HepG2 (cell line): ENCODE results near the gene CCND1. TPM values are rescaled to one million over a fixed set of nuclear protein-coding genes. Genes with fewer than 3 reads are reported as not detected.

Source experiments
- ATAC-seq: fragments of 200-7000 bp; cut with Tn5 transposase; 3 replicates; pipeline ENCODE4 v1.9.1; 2020; ENCODE audit warnings: mild to moderate bottlenecking, moderate library complexity
- BruUV-seq: library from RNA; stranded (reverse); fragments of 400-500 nt; replicated peaks from 2 replicates; lab custom pipeline; 2021; lab: Mats Ljungman, UMichigan
- CTCF ChIA-PET: fragments of 300-600 bp; formaldehyde crosslinking; extraction: SDS; loops from one replicate; lab custom pipeline; 2021; ENCODE audit warnings: low total read pairs, inconsistent platforms, low intra/inter-chr PET ratio; lab: Yijun Ruan, JAX
- POLR2A ChIA-PET: fragments of 350-600 bp; sonication (Branson Sonifier 250); formaldehyde crosslinking; loops from one replicate; lab custom pipeline; 2020; ENCODE audit warnings: antibody characterized with exemption, inconsistent platforms; lab: Yijun Ruan, JAX
- DNase-seq: peaks from one replicate; pipeline ENCODE4 v3.0.0-alpha.2; 2015; ENCODE audit warnings: low spot score
- FAIRE-seq: peaks from 3 replicates; lab custom pipeline; 2011; peaks lifted over from hg19 to GRCh38; lab: Jason Lieb, UNC
- H2AFZ ChIP-seq: one replicate; pipeline ENCODE4 v1.6.1; 2011; ENCODE audit warnings: low read length, inconsistent platforms
- H3K27ac ChIP-seq: fragments of 300-600 bp; 3 replicates; pipeline ENCODE4 v1.8.0; 2011; ENCODE audit warnings: mixed run types, mild to moderate bottlenecking, mixed read lengths, low read length, inconsistent platforms; ENCODE audit not compliant: insufficient read depth; ENCODE audit errors: extremely low read length
- H3K27me3 ChIP-seq, 2 experiments: fragments of 200-600 bp in 1 of 2; 2 replicates in 1 of 2; 3 replicates in 1 of 2; pipeline versions ENCODE4 v1.6.0 to v1.8.0; 2011; ENCODE audit warnings: low read length in 2 of 2, mild to moderate bottlenecking in 2 of 2, moderate library complexity in 2 of 2, inconsistent platforms in 1 of 2; ENCODE audit not compliant: insufficient read depth in 2 of 2, control insufficient read depth in 1 of 2
- H3K36me3 ChIP-seq, 2 experiments: fragments of 200-600 bp in 1 of 2; replicated peaks in 1 of 2; 2 replicates in 1 of 2; 3 replicates in 1 of 2; pipeline versions ENCODE4 v1.5.1 to v1.8.0; 2011; ENCODE audit warnings: low read length in 2 of 2, inconsistent platforms in 1 of 2; ENCODE audit not compliant: insufficient read depth in 2 of 2, control insufficient read depth in 1 of 2
- H3K4me1 ChIP-seq: 2 replicates; pipeline ENCODE4 v1.5.1; 2012; ENCODE audit warnings: low read length, inconsistent platforms; ENCODE audit not compliant: insufficient read depth
- H3K4me2 ChIP-seq: 2 replicates; pipeline ENCODE4 v1.6.0; 2011; ENCODE audit warnings: low read depth, low read length, inconsistent platforms
- H3K4me3 ChIP-seq, 3 experiments: fragments of 200-600 bp in 1 of 3; sonication (generic), shearing (Covaris generic) in 1 of 3; replicated peaks in 1 of 3; 2 replicates each; pipeline ENCODE4 v1.5.1; 2011 to 2016; ENCODE audit warnings: low read length in 3 of 3, inconsistent platforms in 2 of 3, low read depth in 2 of 3, mild to moderate bottlenecking in 2 of 3, control low read depth in 1 of 3, mixed read lengths in 1 of 3; ENCODE audit not compliant: insufficient read depth in 1 of 3
- H3K79me2 ChIP-seq: one replicate; pipeline ENCODE4 v1.6.1; 2011; ENCODE audit warnings: low read length, inconsistent platforms; ENCODE audit not compliant: insufficient read depth
- H3K9ac ChIP-seq: 2 replicates; pipeline ENCODE4 v1.6.0; 2011; ENCODE audit warnings: mild to moderate bottlenecking, low read depth, low read length, inconsistent platforms; ENCODE audit not compliant: insufficient read depth
- H3K9me3 ChIP-seq: 2 replicates; pipeline ENCODE4 v1.5.1; 2012; ENCODE audit warnings: mild to moderate bottlenecking, low read length
- H4K20me1 ChIP-seq: 2 replicates; pipeline ENCODE4 v1.6.0; 2011; ENCODE audit warnings: inconsistent platforms, mild to moderate bottlenecking, low read length, moderate library complexity; ENCODE audit not compliant: insufficient read depth
- MAF1 ChIP-seq: sonication (generic); formaldehyde crosslinking; IDR thresholded peaks from 2 replicates; pipeline ENCODE4 v1.5.0; 2020; ENCODE audit warnings: missing genetic modification reagents, borderline replicate concordance
- POGK ChIP-seq: sonication (generic); formaldehyde crosslinking; conservative IDR thresholded peaks from 2 replicates; pipeline ENCODE4 v1.8.0; 2022; ENCODE audit warnings: mild to moderate bottlenecking, moderate library complexity, missing genetic modification reagents
- ZNF766 ChIP-seq: sonication (generic); formaldehyde crosslinking; IDR thresholded peaks from 2 replicates; pipeline ENCODE4 v1.5.0; 2020; ENCODE audit warnings: missing genetic modification reagents, borderline replicate concordance
- ZNF788 ChIP-seq: sonication (generic); formaldehyde crosslinking; IDR thresholded peaks from 2 replicates; pipeline ENCODE4 v1.5.0; 2020; ENCODE audit warnings: mild to moderate bottlenecking, missing genetic modification reagents, borderline replicate concordance
- WGBS: methylation state at CpG from one replicate; pipeline ENCODE4 v1.1.6; 2017; ENCODE audit warnings: low lambda C conversion rate; 5-methylcytosine and 5-hydroxymethylcytosine counted together
- in situ Hi-C: cut with HindIII; loops from 2 replicates; pipeline ENCODE4 v1.10.0; 2017; ENCODE audit warnings: low pct_unique_long_range_greater_than_20kb; ENCODE audit not compliant: extremely low pct_ligation_motif_present
- intact Hi-C: fragments of 100-400 bp; cut with micrococcal nuclease; formaldehyde crosslinking; loops from one replicate; pipeline ENCODE4 v1.10.0; 2022; ENCODE audit not compliant: unreplicated experiment
- polyA plus RNA-seq, 8 experiments: library from polyadenylated mRNA; depleted of rRNA in 3 of 8; stranded (reverse) in 7 of 8; unstranded in 1 of 8; fragments of >200 nt; fragmentation: Illumina TruSeq in 4 of 8; extraction: Trizol in 4 of 8; gene quantifications; 2 replicates each; pipeline versions ENCODE4 v1.2.1 to v1.2.3, GENCODE V29; 2011 to 2016; ENCODE audit warnings: low read depth in 4 of 8, missing spikeins in 1 of 8, mixed read lengths in 1 of 8; ENCODE audit not compliant: insufficient read depth in 1 of 8
- total RNA-seq, 5 experiments: library from RNA; depleted of rRNA; stranded (reverse); fragments of >200 nt; fragmentation: Illumina TruSeq; extraction: Trizol; gene quantifications; 2 replicates each; pipeline ENCODE4 v1.2.3, GENCODE V29; 2016; ENCODE audit warnings: low read depth in 1 of 5

The CCND1 gene
- total and polyA plus RNA-seq, 2 of the 13 experiments (the other 11 are each of a cell fraction or from before 2014, with no cell fraction given), result 107 to 136 TPM

GRCh38 chr11:69637198-69637940 is 3.6 kb upstream of the CCND1 start (continued):
- TF ChIP-seq ZNF788 (CRISPR knock-in tag), result no peak
- no peak for TF ChIP-seq MAF1 (CRISPR knock-in tag)

- DNase-seq (no peak), FAIRE-seq (no peak), ATAC-seq (no peak)
- ChIA-PET CTCF (no interaction called here), POLR2A (interaction anchor here (0.7 to 1.9 kb wide), 11 partner anchors 17 to 515 kb away, joined by 3 to 9 read pairs (median 4); partner anchors contain the start of gene LTO1)
- Histone ChIP-seq H3K4me3 (peak overlapping the region; percentile 64 to 99 (median 85); a peak in 4 of 6 replicates), H3K4me2 (peak overlapping the region; percentile 99), H2AFZ (peak overlapping the region; percentile 16), H3K4me1 (peaks cover 10% of the 10 kb centered on the region), H3K9ac (peak overlapping the region; percentile 32), H4K20me1 (0 out of 2 replicates have a peak, but pooled peaks cover 5% of the 10 kb centered on the region), H3K9me3 (no peaks in the 10 kb centered on the region), H3K36me3 (no peaks in the 10 kb centered on the region), H3K27me3 (peaks cover 0 to 14% of the 10 kb centered on the region in 2 experiments; a peak in 3 of 5 replicates), H3K79me2 (peaks cover 13% of the 10 kb centered on the region), H3K27ac (no peak overlapping the region)
- intact Hi-C loops, result loop anchor here (5.0 kb wide), 1 partner anchor 61 kb away; no protein-coding TSS in a partner anchor
- BruUV-seq, result no TSS peak
- in situ Hi-C loops, result loop anchor here (25.0 kb wide), 1 partner anchor 201 kb away; no protein-coding TSS in a partner anchor
- TF ChIP-seq POGK (0 out of 2 replicates have a peak, but pooled peaks have one; percentile 17), ZNF766 (CRISPR knock-in tag) (no peak)
- 78% methylated on average over 53 of the region's 78 CpGs for WGBS
Observed at GRCh38 chr11:69637941-69638871, 2.8 kb upstream of the CCND1 start.
